Measurements from ENCODE around the gene SNF8.

SNF8 gene

DNA sequence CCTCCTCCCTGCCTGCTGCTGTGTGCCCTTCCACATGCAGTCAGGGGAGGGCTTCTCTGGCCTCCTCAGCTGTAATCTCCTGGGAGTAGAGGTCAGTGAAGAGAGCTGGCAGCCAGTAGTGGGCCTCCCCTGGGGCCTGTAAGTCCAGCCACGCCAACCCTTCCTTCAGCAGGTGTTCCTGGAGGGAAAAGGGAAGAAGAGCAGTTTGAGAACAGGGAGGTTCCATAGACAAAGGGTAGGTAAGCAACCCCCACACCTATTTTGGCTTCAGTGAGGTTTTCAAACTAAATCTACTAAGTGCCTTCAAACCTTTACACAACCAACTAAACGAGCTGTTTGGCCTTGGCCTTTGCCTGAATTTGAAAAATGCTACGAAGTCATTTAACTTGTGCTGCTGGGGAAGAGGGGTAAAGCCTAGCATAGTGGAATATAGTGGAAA is 14.2 kb downstream of the SNF8 start:
- in situ Hi-C loops (cut with MboI; ENCODE audit: low sequenced_read_pairs) = no loop called here

DNA sequence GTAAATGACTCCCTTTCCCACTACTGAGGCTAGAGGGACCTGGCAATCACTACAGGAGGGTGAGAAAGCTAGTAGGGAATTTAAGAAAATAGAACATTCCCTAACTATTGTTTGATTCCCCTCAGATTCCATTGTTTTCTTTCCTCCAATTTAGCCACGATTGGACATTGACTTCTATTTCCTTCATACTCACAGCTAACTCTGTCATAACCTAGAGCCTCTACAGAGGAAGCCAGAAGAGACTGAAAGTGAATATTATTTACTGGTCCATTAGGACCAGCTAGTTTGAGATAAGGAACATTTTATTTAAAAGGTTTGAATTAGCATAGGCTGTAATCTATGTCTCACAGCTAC is 14.9 kb downstream of the SNF8 start:
- in situ Hi-C loops (cut with MboI; ENCODE audit: low sequenced_read_pairs) = no loop called here

DNA sequence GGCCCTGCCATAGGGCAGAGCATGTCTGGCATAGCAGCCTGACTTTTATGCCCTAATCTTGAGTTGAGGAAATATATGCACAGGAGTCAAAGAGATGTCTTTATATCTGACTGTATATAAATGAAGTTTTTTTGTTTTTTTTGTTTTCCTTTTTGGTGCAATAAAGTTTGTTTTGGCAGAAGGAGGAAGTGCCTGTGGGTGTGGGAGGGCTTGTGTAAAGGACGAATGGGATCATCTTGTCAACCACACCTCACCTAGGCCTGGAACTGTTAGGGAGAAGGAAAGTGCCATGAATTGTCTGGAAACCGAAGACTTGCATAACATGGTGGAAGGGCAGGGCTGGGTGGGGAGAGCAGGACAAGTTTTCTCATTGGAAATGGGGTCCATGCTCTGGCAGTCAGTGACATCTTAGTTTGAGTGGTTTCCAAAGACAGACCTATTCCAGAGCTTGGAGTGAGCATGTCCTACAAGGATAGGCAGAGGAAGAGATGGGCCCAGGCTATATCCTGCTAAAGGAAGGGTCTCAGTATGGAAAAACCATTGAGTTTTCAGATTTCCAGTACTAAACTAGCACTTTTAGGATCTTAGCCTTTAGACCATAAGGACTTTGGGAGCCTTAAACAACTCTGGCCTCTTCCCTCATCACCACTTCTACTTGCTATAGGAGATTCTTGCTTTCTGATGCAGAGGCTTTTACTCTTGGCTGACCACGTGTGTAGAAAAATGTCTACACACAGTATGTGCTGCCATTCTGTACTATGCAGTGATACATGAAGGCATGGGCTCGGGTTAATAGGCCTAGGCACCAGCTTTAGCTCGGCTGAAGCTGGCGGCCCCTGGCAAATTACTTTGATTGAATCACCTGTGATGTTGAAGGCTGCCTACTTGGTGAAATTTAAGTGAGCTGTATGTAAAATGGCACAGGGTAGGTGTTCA is 15.5 kb downstream of the SNF8 start:
- in situ Hi-C loops (cut with MboI; ENCODE audit: low sequenced_read_pairs) = no loop called here

DNA sequence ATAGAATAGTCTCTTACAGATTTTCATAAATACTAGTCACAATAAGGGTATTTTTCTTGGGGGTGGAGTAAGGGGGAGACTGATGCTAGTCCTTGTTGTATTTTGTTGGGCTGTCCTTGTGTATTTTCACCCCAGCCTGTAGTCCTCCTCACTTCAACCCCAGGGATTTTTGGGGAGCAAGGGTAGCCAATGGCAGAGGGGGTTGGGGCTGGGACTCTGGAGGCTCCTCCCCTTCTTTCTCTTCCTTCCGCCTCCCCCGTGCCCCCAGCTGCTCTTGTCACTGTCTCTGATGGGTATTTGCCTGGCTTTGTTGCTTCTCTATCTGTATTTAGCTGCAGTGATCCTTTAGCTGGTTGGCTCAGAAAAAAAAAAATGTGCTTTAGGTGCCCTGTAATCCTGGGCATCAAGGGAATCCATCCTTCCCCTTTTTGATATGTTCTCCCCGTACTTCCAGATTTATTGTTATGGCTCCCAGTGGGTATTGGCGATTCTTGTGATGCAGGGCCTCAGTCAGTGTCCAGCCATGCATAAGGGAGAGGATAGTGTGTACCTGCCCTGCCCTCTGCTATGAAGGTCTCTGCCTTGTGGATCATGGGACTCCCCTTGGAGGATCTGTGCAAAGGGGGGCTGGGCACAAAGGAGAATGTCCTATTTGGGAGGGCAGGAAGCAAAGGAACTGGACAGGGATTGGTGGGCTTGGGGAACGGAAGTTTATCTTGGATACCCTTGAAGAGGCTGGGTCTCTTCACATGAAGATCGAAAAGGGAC is 16.5 kb downstream of the SNF8 start:
- in situ Hi-C loops (cut with MboI; ENCODE audit: low sequenced_read_pairs) = no loop called here

DNA sequence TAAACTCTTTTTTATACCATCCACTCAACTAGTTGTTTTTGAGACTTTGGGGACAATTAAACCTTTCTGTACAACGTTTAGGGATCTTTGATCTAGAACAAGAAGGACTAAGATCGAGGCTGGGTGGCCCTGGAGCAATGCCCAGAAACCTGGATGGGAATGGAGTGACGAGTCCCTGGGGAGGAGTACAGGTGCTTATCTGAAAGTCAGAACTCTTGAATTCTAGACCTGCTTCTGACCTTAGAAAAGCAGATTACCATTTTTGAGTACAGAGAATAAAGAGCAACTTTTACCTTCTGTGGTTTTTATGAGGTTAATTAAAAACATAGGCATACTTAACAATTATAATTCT is 18.7 kb downstream of the SNF8 start:
- in situ Hi-C loops (cut with MboI; ENCODE audit: low sequenced_read_pairs) = no loop called here

DNA sequence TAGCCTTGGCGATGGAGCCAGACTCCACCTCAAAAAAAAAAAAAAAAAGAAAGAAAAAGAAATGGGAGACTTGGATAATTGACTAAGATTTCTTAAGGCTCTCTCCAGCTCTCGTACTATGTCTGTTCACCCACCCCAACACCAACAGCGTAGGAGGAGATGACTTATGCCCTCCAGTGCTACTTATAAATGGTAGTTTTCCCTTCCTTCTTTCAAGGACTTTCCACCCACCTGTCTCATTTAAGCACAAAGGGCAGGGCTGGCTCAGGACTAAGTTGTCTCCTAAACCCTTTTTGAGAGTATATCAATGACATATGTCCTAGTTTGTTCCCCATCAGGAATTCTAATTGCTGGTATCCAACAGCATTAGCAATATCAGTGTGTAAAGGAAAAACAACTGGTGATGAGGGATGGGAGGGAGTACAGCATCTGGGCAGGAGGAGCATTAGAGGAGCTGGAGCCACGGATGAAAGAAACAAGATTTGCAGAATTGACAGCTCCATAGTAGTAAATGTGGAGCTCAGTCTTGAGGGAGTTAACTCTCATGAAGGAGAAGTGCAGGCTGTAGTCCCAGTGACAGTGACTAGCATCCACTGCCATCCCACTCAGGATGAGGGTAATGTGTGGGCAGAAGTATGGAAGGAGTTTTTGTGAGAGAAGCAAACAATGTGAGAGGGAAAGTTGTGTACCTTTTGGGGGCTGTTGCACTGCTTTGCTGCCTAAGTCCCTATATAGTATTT is 19.2 kb downstream of the SNF8 start:
- in situ Hi-C loops (cut with MboI; ENCODE audit: low sequenced_read_pairs) = no loop called here

DNA sequence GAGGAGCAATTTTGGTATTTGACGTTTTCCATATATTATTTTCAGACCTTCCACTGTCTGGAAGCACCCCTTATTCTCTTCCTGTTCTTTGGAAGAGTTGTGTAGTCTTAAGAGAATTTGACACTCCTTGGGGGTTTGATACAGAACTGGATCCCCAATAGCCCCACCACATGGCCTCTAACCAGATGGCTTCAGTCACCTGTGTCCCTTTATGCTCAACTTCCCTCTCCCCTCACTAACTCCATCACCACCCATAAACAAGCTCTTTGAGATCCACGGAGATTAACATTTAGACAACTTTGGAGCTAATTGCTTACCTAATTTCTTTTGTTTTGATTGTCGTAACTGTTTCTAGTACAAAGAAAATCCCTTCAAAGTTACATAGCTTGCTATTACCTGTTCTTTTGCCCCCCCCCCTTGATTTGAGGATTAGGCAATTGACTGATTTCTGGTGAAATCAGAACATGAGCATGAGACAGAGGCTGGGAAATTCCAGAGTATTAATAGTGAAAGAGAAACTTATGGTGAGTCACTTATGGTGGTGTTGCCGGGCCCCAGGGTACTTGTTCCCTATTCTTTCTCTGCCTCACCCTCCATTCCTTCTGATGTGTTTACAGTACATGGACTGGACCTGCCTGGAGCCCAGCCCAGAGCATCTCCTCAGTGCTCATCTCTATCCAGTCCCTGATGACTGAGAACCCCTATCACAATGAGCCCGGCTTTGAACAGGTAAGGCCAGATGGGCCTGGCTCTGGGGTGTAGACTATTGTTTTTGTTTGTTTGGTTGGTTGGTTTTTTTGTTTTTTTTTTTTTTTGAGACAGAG is 29.0 kb downstream of the SNF8 start:
- in situ Hi-C loops (cut with MboI; ENCODE audit: low sequenced_read_pairs) = no loop called here

DNA sequence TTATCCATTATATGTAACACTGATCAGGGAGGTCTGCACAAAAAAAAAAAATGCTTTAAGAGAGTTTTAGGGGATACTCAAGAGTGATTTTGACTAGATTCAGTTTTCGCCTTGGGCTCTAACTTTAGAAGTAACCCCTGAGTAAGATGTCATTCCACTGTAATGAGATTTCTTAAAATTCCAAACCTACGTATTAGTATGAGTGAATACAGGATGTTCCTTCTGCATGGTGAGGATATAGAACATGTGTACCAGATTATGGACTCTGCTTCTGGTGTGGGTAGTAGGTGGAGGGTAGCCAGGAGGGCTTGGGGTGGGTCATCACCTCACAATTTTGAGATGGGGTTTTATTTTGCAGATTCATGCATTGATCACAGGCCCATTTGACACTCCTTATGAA is 32.2 kb downstream of the SNF8 start:
- in situ Hi-C loops (cut with MboI; ENCODE audit: low sequenced_read_pairs) = no loop called here

DNA sequence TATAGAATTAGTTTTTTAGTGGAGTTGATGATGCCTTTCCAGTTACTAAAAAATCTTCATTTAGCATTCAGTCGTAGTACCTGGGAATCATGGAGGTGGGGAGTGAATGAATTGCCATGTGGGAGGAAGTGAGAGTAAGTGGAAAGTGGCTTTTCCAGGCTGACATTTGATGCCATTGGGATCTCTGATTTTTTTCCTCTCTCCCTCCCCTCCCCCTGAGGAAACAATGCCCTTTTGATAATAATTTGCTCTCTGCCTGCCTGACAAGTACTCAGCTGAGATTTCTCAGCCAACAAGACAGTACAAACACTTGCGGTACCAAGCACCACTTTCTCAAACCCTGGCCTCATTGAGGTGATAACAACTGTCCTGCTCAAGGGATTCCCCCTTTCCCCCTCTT is 34.3 kb downstream of the SNF8 start:
- in situ Hi-C loops (cut with MboI; ENCODE audit: low sequenced_read_pairs) = no loop called here

DNA sequence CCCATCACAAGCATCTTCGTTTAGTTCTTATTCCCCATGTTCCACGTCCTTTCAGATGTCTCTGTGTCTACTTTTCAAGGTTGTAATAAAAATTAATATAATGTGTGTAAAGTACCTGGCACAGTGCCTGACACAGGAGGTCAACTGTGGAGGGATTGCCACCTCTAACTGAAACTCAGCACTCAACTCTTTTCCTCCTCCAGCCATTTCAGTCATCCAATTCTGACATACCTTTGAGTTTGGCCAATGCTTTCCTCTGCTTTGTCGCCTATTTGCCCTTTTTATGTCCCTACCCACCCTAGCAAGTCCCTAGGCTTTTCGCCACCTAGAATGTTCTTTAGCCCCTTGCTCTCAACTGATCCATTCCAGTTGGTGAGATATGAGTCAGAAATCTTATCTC is 34.9 kb downstream of the SNF8 start:
- in situ Hi-C loops (cut with MboI; ENCODE audit: low sequenced_read_pairs) = no loop called here

DNA sequence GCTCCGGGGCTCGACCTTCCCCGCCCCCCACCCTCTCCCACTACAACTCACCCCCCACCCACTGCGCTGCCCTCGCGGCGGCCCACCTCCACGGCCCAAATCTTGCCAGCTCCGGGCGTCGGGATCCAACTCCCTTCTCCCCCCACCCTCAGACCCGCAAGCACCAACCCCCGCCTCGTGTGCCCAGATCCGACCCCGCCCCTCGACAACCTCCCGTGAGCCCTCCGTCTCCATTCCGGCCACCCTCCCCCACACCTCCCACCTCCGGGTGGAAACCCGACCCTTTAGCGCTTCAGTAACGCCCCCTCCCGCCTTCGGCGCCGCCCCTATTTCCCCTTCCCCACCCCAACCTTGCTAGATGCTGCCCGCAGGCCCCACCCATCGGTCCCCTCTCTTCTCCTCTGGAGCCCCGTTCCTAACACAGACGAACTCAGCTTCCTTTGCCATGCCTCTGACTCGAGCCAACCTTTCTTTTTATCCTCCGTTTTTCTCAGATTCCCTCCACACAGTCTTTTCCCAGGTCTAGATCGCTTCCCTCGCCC is 35.7 kb downstream of the SNF8 start:
- in situ Hi-C loops (cut with MboI; ENCODE audit: low sequenced_read_pairs) = no loop called here

DNA sequence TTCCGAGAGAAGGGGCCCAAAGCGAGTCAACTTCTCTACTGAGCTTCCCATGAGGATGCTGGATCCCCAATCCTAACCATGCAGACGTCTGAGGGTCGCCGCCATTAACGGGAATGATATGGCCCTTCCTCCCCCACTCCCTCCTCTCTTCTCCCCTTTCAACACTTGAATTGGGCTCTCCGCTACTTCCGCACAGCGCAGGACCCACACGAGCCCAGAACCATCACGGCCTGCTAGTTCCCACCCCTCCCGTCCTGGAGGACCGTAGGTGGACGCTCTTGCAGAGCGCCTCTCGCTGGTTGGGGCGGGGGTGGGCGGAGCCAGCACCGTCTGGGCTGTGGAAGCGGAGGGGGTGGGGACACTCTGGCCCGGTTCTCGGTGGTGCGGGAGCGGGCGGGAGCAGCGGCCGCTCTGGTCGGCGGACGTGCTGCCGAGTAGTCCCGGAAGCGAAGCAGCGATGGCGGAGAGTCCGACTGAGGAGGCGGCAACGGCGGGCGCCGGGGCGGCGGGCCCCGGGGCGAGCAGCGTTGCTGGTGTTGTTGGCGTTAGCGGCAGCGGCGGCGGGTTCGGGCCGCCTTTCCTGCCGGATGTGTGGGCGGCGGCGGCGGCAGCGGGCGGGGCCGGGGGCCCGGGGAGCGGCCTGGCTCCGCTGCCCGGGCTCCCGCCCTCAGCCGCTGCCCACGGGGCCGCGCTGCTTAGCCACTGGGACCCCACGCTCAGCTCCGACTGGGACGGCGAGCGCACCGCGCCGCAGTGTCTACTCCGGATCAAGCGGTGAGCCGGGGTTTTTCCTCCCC is 36.4 kb downstream of the SNF8 start, which contains the start of gene UBE2Z:
UBE2Z (plus strand) TSS at position 361 of the 797 bp plus-strand sequence; CDS start at position 458, 97 bp downstream.
- in situ Hi-C loops (cut with MboI; ENCODE audit: low sequenced_read_pairs) = no loop called here

DNA sequence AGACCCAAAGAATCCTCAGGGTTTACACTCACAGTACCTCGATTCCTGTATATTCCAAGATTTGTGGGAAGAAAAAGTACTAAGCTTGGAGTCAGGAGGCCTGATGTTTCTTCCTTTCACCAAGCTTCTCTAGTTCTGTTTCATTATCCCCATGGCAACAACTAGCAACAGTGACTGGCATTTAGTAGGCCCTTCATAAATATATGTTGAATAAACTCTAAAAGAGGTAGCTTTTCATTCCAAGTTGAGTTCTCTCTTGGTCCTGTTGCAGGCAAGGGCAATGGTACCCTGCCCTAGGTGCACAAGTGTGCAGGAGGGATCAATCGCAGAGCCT is 37.0 kb downstream of the SNF8 start:
- in situ Hi-C loops (cut with MboI; ENCODE audit: low sequenced_read_pairs) = no loop called here

DNA sequence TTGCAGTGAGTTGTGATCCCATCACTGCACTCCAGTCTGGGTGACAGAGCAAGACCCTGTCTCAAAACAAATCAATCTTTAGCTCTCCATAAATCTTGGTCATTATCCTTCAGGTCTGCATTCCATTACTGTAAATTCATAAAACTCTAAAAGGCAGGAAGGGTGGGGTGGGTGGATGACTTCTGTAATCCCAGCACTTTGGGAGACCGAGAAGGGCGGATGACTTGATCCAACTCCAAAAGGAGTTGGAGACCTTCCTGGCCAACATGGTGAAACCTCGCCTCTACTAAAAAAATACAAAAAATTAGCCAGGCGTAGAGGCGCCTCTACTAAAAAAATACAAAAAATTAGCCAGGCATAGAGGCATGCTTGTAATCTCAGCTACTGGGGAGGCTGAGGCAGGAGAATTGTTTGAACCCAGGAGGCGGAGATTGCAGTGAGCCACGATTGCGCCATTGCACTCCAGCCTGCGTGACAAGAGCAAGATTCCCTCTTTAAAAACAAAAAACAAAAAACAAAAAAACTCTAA is 38.6 kb downstream of the SNF8 start:
- in situ Hi-C loops (cut with MboI; ENCODE audit: low sequenced_read_pairs) = no loop called here

DNA sequence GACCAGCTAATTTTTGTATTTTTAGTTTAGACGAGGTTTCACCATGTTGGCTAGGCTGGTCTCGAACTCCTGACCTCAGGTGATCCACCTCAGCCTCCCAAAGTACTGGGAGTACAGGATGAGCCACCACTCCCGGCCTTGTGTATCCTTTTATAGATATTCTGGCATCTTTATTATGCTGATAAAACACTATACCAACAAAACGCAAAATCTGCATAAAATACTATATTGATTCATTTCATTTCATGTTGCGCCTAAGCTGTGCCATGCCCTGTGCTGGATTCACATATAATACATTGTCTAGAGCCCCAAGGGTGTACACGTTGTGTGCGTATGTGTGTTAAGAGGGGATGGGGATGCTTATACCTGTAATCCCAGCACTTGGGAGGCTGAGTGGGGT is 40.2 kb downstream of the SNF8 start:
- in situ Hi-C loops (cut with MboI; ENCODE audit: low sequenced_read_pairs) = no loop called here

DNA sequence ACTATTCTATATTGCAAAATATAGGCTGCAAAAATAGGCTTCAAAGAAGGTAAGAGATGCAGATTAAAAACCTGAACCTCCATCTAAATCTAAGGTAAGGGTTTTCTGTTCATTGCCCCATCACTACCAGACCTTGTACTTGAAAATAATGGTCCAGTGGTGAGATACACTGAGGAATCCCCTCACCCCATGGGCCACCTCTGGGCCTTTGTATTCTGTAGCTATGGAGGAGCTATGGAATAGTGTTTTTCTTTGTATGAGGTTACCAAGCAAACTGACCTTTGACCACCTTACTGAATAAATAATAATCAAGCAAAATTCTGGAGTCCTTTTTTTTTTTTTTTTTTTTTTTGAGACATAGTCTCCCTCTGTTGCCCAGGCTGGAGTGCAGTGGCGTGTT is 41.2 kb downstream of the SNF8 start:
- in situ Hi-C loops (cut with MboI; ENCODE audit: low sequenced_read_pairs) = no loop called here

DNA sequence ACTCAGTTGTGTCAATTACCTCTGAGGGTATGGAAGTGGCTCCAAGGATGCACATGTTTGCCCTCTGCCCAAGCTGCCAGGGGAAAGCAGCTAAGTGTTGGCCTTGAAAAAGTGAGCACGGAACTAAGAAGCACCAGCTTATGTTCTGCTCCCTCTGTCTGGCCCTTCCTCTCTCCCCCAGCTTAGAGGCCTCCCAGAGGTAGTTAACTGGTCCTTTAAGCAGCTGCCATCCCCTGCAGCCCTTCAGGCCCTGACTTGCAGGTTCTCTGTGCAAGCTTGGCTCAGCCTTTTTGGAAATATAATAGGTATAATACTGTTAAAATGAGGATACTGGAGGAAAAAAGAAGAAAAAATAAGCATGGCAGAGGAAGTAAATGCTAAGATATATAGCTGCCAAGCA is 43.4 kb downstream of the SNF8 start:
- in situ Hi-C loops (cut with MboI; ENCODE audit: low sequenced_read_pairs) = no loop called here

DNA sequence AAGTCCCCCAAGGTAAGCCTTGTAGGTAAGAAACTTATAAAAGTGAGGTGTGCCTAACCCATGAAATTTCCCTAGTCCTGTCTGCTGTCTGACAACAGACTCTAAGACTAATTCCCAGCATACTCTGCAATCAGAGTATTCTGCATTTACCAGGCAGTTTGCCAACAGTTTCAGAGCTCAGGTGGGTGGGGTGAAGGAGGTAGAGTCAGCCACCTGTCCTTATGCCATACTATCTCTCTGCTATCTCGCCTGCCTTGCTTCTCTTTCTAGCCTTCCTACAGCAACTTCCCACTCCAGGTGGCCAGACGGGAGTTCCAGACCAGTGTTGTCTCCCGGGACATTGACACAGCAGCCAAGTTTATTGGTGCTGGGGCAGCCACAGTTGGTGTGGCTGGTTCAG is 49.8 kb downstream of the SNF8 start:
- in situ Hi-C loops (cut with MboI; ENCODE audit: low sequenced_read_pairs) = no loop called here

All from HL-60/S4 treated with retinoic acid at 250 ng/mL for 4 days and 3 days (cell line).